GM18502 (cell line): ENCODE measurements around the gene LSP1.

Experiments
- ATAC-seq: cut with Tn5 transposase; IDR thresholded peaks from one replicate; pipeline ENCODE4 v1.9.1; 2021; ENCODE audit warnings: mild to moderate bottlenecking; ENCODE audit not compliant: unreplicated experiment, poor library complexity

Gene LSP1

DNA sequence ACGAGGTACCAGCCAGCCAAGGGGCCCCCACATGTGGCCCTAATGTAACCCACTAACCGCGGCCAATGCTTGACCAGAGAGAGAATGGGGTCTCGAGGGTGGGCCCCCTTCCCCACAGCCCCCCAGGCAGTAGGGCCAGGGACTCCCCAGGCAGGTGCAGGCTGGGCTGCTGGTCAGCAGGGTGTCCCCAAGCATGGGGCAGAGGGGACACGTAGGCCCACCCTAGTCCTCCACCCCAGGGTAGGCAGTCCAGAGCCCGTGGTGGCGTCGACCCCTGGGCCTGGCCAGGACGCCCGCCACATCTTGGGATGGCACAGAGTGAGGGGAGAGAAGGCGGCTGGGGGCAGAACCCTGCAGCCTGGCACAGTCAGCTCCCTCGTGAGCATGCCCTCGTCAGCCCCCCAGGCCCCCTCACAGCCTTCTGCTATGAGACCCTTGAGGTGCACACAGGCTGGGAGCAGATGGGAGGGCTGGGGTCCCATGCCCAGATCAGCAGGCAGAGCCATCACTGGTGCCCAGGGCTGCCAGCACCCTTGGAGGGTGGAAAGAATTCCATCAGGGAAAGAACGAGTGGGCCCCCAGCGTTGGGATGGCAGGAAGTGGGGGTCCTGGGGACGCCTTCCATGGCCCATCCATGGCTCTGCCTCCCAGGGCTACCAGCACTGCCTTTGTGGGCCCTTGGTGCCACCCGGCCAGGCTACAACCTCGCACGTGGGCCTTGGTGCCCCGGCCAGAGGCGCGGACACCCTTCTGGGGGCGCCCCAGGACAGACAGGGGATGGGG lies 72.7 kb downstream of the LSP1 start:
- no peak for ATAC-seq

DNA sequence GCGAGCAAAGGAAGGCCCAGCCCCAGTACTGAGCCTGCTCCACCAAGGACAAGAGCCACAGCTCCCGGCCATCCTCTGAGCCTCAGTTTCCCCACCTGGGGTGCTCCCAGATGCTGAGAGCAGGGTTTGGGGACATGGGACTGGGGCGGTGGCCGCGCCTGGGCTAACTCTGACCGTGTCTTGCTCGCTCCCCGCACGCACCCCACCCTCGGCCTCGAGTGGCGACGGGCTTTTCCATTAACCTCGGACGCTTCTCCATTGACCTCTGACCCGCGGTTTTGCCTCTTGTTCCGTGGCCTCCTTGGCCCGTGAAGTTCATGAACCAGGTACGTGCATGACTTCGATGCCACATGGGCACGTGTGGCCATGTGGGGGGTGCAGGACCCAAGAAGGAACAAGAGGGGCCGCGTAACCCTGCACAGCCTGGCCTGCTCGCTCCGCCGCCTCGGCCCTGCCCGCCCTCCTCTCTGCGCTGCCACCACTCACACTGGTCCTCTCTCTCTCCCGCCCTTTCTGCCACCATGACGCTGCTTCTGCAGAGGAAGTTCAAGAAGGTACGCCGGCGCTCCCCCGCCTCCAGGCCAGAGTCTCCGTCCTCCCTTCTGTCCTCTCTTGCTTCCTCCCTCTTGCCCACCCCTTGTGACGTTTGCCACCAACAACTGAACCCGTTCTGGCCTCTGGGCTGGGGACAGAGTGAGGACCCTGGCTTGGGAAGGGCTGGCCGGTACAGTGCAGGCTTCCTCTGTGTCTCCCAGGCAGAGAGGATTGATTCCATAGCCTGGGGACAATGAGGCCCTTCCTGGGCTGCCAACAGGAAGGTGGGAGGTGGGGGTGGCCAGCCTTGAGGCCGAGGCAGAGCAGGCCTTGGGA lies 73.5 kb downstream of the LSP1 start:
- ATAC-seq, result no peak

DNA sequence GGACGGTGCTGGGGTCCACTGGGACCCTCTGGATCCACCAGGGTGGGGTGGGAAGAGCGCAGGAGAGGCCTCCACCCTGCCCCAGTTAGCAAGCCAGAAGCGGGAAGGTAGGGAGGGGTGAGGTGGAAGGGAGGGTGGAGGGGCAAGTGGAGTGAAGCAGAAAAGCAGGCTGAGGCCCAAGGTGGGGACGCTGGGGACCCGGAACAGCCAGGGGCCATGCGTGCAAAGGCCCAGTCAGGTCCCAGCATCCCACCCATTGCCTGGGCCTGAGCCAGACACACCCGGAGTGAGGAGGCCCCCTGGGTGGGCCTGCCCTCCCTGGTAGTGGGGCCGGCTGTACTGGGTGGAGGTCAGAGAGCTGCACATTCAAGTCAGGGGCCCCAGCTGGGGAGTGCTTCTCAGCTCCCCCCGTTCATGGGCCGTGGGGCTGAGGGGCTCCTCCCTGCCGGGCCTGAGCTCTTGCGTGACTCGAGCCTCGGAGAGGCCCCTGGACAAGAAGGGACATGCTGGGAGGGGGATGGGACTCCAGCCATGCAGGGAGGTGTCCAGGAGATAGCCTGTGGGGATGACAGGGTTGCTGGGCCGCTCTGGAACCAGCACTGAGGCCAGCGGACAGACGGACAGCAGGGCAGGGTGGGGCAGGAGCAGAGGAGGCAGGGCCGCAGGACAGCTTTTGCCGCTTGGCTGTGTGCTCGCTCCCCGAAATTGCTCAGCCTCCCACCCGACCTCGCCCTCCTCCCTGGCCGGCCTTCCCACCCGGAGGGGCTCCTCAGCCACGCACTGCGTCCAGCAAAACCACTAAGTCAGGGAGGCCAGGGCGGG lies 74.4 kb downstream of the LSP1 start:
- ATAC-seq, result no peak

DNA sequence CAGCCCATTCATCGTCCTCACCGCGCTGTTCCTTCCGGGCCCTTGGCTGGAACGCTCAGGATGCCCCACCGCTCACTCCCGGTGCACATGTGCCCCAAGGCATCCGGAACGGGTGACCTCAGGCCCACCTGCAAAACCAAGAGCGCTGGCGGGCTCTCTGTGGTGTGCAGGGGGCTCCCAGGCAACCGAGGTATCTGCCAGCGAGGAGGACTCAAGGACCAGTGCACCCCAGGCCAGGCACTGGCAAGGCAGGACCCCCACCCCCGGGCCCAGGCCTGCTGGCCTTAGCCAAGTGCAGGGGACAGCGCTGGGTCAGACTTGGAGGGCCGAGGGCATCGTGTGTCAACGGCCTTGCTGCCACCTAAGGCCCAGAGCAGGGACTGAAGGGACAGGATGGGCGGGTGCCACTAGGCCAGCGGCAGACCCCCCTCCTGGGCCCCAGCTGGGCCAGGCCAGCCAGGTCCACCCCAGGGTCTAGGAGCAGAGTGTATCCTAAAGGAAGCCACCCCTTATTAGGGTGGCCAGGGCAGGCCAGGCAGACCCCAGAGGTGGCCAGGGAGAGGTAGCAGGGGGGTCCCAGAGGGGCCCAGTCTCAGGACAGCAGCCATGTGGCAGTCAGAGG lies 75.1 kb downstream of the LSP1 start:
- ATAC-seq, result no peak

DNA sequence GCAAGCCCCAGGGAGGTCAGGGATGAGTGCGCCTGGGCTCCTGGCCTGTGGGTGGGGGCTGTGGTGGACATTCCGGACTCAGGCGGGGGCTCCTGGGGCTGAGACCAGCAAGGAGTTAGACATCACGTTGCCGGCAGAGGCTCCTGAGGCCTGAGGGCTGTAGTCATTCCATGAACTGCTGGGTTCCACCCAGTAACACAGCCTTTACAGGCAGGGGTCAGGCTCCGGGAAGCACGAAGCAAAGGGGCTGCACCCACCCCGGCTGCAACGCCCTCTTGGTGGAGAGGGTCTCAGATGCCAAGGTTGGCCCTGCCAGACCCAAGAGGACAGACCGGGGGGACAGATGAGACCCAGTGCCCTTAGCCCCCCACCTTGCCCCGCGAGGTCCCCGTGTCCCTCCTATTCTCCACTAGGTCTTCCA lies 75.6 kb downstream of the LSP1 start:
- no peak for ATAC-seq

DNA sequence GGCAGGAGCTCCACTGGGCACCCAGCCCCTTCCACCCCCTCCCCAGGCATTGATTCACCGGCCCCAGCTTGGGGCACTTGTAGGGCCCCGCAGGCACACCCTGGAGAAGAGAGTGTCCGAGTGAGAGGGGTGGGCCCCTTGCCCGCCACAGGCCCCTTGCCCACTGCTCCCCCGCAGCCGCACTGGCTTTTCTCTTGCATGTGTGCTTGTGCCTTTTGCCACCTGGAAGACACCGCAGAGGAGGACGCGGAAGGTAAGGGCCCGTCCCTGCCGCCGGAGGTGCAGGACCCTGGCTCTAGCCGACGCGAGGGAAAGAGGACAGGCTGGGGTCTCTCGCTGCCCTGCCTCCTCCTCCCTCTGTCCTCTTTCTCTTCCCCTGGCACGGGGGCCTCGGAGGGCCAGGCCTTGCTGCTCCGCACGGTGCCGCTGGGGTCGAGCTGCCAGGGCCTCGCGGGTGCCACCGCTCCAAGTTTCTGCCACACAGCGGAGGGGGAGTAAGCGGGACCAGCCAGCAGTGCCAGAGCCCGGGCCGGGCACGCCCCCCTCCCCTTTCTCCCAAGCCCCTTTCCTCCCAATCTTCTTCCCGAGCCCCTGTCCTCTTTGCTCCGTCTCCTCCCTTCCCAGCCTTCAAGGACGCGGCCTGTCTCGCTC lies 76.1 kb downstream of the LSP1 start:
- ATAC-seq, result no peak

DNA sequence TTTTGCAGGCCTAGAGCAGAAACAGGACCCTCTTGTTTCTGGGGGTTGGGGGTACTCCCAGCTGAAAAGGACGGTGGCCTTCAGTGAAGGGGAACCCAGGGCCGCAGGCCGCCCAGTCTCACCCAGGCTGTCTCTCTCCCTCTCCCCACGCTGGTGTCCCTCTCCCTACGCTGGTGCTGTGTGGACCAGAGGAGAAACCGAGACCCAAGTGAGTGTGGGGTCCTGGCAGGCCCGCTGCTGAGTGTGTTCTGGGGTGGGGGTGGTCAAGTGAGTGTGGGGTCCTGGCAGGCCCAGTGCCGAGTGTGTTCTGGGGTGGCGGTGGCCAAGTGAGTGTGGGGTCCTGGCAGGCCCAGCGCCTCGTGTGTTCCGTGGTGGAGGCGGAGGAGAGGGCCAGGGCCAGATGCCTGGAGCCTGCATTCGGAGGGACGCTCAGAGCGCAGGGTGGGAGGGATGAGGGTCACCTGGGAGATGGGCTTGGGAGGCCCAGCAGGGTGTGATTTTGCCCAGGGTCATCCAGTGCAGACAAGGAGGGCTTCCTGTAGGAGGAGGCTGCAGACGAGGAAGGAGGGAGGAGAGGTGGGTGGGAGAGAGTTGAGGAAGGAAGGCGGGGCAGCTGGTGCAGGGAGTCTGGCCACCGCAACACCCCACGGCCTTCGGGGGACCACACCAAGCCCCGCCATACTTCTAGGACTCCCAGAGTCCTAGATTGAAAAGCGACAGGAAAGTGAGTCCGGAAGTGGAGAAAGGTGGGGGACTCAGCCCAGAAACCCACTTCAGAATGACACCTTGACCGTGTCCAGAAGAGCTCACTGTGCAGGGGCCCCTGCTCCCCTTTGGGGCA lies 77.0 kb downstream of the LSP1 start:
- no peak for ATAC-seq

DNA sequence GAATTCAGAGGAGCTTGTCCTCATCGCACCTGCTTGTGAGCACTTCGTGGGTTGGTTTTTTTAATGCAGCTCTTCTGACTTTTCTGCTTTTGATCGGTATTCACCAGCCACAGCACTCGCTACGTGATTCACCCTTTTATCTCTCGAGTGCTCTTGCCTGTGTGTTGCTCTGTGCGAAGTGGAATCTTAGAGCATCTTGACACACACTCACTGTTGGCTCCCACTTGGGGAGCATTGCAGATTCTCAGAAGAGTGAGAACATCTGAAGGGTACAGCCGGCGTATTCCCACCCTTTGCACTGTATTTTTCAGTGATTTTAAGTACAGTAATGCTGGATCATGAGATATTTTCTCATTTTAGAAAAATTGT lies 77.6 kb downstream of the LSP1 start:
- no peak for ATAC-seq

DNA sequence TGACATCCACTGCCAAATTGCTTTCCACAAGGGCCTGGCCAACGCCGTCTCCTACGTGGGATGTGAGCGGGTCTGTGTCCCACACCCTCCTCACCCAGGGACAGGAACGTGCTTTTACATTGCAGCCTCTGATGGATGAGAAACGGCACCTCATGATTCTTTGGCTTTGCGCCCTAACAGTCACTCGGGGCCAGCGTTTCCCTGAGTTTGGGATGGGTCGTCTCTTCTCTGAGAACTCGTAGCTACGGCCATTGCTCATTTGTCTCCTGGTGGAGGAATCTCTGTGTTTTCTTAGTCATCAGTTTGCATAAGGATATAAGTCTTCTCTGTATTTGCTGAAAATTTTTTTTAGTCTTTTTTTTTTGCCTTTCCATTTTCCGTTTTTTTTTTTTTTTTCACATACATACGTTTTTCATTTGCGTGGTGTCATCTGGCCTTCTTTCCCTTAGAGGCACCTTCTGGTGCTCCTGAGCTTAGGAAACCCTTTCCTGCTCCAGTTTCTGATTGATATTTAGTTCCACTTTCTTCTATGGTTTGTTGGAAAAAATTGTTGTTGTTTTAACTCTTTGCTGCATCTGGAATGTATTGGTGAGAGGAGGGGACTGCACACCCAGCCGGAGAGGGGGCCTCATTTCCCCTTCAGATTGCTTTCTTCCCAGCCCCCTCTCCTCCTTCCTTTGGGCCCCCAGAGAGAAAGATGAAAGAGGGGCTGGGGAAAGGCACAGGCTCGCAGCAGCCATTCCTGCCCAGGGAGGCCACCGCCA lies 78.6 kb downstream of the LSP1 start:
- ATAC-seq, result no peak

DNA sequence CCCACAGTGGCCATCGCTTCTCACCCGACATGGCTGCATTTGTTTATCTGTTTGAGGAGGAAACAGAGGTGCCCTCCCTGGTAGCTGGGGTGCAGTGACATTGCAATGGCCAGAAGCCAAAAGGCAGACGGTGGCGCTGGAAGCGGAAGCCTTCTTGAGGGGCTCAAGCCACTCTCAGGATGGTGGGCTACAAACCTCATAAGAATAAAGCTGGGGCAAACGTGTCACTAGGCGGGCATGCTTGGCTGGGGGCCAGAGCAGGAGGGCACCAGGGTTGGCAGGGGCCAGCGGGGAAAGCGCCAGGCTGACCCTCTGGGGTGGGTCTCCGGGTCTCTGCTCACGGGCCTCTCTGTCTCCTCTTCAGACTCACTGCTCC lies 79.2 kb downstream of the LSP1 start:
- no peak for ATAC-seq

DNA sequence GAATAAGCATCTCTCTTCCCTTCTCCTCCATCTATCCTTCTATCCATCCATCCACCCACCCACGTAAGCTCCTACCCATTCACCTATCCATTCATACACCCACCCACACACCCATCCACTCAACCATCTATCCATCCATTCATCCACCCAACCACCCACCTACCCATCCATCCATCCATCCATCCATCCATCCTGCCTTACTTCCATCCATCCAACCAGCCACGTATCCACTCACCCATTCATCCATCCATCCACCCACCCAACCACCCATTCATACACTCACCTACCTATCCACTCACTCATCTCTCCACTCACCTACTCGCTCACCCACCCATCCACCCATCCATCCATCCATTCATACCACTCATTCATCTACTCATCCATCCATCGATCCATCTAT lies 79.8 kb downstream of the LSP1 start:
- no peak for ATAC-seq

DNA sequence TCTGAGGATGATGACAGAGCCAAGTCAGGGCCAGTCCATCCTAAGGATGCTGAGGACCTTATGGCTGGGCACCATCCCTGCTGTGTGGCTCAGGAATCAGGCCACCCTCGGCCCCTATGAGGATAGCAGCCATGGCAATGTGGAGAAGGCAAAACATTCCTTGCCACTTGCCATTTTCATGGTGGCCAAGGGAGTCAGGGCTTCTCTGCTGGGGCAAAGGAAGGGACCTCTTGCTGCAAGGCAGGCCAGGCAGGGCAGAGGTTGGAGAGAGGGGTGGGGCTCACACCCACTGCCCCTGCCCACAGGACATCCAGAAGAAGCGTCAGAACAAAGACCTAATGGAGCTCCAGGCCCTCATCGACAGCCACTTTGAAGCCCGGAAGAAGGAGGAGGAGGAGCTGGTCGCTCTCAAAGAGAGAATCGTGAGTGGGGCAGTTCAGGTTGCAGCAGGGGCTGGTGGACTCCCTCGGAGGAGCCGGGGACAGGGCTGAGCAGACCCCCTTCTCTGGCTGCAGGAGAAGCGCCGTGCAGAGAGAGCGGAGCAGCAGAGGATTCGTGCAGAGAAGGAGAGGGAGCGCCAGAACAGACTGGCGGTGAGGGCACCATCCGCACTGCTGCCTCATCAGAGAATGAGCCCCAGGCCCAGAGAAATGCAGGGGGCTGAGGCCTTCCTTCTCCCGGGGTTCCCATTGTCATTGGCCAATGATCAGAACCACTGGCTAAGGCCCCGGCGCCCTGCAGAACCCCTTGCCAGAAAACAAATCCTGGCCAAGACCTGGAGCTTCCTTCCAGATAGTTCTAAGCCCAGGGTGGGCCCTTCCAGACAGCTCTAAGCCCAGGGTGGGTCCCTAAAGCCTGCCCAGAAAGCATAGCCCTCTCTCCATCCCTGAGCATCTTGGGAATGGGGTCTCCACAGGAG lies 80.8 kb downstream of the LSP1 start:
- ATAC-seq, result no peak

DNA sequence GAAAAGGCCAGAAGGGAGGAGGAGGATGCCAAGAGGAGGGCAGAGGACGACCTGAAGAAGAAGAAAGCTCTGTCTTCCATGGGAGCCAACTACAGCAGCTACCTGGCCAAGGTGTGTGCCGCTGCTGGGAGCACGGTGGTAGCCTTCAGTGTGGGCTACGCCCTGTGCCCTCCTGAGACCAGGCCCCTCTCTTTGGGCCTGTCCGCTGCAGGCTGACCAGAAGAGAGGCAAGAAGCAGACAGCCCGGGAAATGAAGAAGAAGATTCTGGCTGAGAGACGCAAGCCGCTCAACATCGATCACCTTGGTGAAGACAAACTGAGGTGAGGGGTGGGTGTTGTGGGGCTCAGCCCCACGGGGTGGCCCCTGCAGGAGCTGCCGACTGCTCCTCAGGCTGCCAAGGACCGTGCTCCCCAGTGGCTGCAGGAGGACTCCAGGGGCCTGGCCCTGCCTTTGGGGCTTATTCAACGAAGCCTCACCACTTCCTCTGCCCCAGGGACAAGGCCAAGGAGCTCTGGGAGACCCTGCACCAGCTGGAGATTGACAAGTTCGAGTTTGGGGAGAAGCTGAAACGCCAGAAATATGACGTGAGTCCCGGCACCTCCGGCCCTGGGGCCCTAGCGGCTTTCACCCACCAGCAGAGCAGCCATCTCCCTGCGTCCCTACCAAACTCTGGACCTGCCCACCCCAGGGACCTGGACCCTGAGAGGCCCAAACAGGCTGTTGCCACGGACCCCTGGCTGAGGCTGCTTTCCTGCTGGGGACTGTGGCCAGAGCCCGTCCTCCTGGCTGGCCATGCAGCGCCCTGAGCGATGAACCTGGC lies 81.7 kb downstream of the LSP1 start:
- no peak for ATAC-seq

DNA sequence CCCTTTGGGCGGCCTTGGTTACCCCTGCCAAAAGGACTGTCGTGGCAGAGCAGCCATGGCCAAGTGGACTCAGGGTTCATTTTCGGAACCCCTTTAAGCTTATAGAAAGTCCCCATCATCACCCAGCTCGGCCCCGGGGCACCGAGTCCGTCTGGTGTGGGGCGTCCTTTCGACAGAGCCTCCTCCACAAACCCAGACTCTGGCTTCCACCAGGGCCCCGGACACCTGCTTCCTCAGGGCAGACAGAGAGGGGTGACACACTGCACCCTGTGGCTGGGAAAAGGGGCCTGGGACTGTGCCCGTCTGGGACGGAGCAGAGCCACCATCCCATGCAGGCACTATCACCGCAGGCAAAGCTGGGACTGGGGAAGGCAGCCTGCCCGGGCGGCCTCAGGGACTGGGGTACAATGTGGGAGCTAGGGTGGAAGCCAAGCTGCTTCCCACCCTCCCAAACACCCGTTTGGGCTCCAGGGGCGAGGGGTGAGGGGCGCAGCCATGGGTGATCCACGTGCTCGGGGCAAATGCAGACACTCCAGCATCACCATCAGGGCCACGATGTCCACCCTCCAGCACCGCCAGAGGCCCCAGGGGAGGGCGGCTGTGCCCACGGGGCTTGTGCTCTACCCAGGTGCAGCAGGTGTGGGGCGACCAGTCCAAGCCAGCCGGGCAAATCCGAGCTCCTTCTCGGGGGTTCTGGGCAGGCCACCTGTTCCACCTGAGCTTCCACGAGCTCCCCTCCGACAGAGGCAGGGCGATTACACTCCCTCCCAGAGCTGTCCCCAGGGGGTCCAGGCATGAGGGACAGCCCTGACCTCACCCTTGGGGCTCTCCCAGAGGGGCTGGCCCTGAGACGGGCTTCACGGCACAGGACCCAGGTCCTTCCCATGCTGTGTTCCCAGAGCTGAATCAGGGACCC lies 82.5 kb downstream of the LSP1 start:
- no peak for ATAC-seq

DNA sequence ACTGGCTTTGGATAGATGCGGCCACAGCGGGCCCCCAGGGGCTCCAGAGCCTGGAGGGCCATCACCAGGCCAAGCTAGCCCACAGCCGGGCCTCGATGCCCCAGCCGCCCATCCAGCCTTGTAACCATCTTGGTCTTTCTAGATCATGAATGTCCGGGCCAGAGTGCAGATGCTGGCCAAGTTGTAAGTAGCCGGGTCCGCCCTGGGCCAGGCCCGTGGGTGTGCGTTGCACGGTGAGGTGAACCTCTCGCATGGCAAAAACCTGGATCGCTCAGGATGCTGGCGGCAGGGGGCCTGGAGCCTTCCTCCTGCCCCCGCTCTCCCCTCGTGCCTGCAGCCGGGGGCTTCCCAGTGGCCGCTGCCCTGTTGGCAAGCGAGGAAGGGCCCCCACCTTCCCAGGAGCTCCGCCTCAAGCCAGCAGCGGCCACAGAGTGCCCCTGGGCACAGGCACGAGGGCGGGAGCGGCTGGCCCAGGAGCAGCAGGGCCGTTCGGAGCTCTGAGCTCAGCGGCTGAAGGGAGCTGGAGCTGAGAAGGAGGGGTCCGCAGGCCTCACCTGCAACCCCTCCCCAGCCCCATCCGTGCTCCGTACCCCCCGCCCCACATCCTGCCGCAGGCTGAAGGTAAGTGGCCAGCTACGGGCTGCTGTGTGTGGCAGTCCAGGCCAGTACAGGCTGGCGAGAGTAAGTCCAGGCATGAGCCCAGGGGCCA lies 83.3 kb downstream of the LSP1 start:
- ATAC-seq, result no peak
